RPMI8226 (cell line): ENCODE data around the gene CCDC121.
A peak's percentile ranks its signal among the peaks of the same experiment; 100 is the strongest.
"Not testable (repeated sequence)": the region's sequence is repeated elsewhere in the genome, so short reads cannot be mapped to it uniquely, and the experiment has no call there.

Experiments used
- DNase-seq: peaks from one replicate; pipeline ENCODE4 v3.0.0-alpha.2; 2015

Gene CCDC121

GRCh38 chr2:27634291-27634690 lies 5.5 kb upstream of the CCDC121 start:
- DNase-seq: no peak

GRCh38 chr2:27630257-27630656 lies 1.4 kb upstream of the CCDC121 start:
- DNase-seq: not testable (repeated sequence)

- no peak for DNase-seq
These were observed 647 bp downstream of the CCDC121 start for GRCh38 chr2:27627963-27628766.

- DNase-seq: not testable (repeated sequence)
These were observed 1.9 kb downstream of the CCDC121 start for GRCh38 chr2:27626921-27627320.

- not testable (repeated sequence) for DNase-seq
These were observed 2.5 kb downstream of the CCDC121 start for GRCh38 chr2:27626323-27626722.

- DNase-seq: no peak
These were observed 3.9 kb downstream of the CCDC121 start for GRCh38 chr2:27624943-27625342.

GRCh38 chr2:27622921-27623384 lies 5.9 kb downstream of the CCDC121 start:
- DNase-seq: no peak

GRCh38 chr2:27621524-27621923 lies 7.3 kb downstream of the CCDC121 start:
- DNase-seq: no peak

- no peak for DNase-seq
These were observed 13.5 kb downstream of the CCDC121 start for GRCh38 chr2:27615316-27615715.

GRCh38 chr2:27613985-27614384 lies 14.8 kb downstream of the CCDC121 start:
- no peak for DNase-seq

GRCh38 chr2:27606611-27607010 lies 22.2 kb downstream of the CCDC121 start:
- DNase-seq: no peak

- DNase-seq: no peak
These were observed 32.2 kb downstream of the CCDC121 start for GRCh38 chr2:27596627-27597026.

- DNase-seq: not testable (repeated sequence)
These were observed 33.4 kb downstream of the CCDC121 start for GRCh38 chr2:27595412-27595811.

- not testable (repeated sequence) for DNase-seq
These were observed 34.6 kb downstream of the CCDC121 start for GRCh38 chr2:27594020-27594703.

GRCh38 chr2:27593240-27593639 lies 35.6 kb downstream of the CCDC121 start:
- DNase-seq: no peak

GRCh38 chr2:27591745-27592144 lies 37.1 kb downstream of the CCDC121 start:
- no peak for DNase-seq

GRCh38 chr2:27588308-27588707 lies 40.5 kb downstream of the CCDC121 start:
- no peak for DNase-seq

GRCh38 chr2:27587025-27587424 lies 41.8 kb downstream of the CCDC121 start:
- no peak for DNase-seq

- DNase-seq: no peak
These were observed 44.2 kb downstream of the CCDC121 start for GRCh38 chr2:27584597-27584996.

GRCh38 chr2:27583390-27583915 lies 45.4 kb downstream of the CCDC121 start:
- DNase-seq: no peak

GRCh38 chr2:27582695-27583389 lies 46.0 kb downstream of the CCDC121 start, which contains the start of gene ZNF512:
ZNF512 (plus strand) TSS chr2:27583042; CDS start chr2:27583113, 71 bp downstream.
- DNase-seq: peak; percentile 88

GRCh38 chr2:27582129-27582694 lies 46.6 kb downstream of the CCDC121 start:
- no peak for DNase-seq
